Loucy (cell line): ENCODE results near the gene NRXN3.

Source experiments
- H2AFZ ChIP-seq: fragments of 200-600 bp; sonication (generic); 2 replicates; pipeline ENCODE4 v1.6.0; 2016; ENCODE audit warnings: antibody characterized with exemption, mild to moderate bottlenecking, low read length, moderate library complexity
- H3F3A ChIP-seq: fragments of 200-600 bp; 2 replicates; pipeline ENCODE4 v1.6.0; 2016; ENCODE audit warnings: antibody characterized with exemption, low read depth, mild to moderate bottlenecking
- H3K27me3 ChIP-seq: fragments of 200-600 bp; sonication (generic); 2 replicates; pipeline ENCODE4 v1.6.1; 2014; ENCODE audit warnings: low read length, mild to moderate bottlenecking; ENCODE audit not compliant: insufficient read depth, poor library complexity, severe bottlenecking
- H3K36me3 ChIP-seq: fragments of 200-600 bp; sonication (generic); 2 replicates; pipeline ENCODE4 v1.6.1; 2016; ENCODE audit warnings: low read length; ENCODE audit not compliant: insufficient read depth
- H3K4me1 ChIP-seq: fragments of 200-600 bp; sonication (generic); 2 replicates; pipeline ENCODE4 v1.5.1; 2014; ENCODE audit warnings: low read length, mild to moderate bottlenecking; ENCODE audit not compliant: insufficient read depth, poor library complexity, severe bottlenecking
- H3K4me2 ChIP-seq: fragments of 200-600 bp; sonication (generic); 2 replicates; pipeline ENCODE4 v1.6.0; 2014; ENCODE audit warnings: antibody characterized with exemption, low read length, low read depth, mild to moderate bottlenecking; ENCODE audit not compliant: poor library complexity, severe bottlenecking
- H3K4me3 ChIP-seq: fragments of 200-600 bp; sonication (generic); 2 replicates; pipeline ENCODE4 v1.5.1; 2014; ENCODE audit warnings: low read length, mild to moderate bottlenecking, mixed read lengths; ENCODE audit not compliant: poor library complexity, severe bottlenecking
- H3K79me2 ChIP-seq: fragments of 200-600 bp; sonication (generic); 2 replicates; pipeline ENCODE4 v1.6.1; 2014; ENCODE audit warnings: low read length; ENCODE audit not compliant: insufficient read depth
- H3K9ac ChIP-seq: fragments of 200-600 bp; sonication (generic); 2 replicates; pipeline ENCODE4 v1.6.0; 2014; ENCODE audit warnings: mild to moderate bottlenecking, low read depth, low read length, moderate library complexity; ENCODE audit not compliant: poor library complexity, severe bottlenecking
- H3K9me2 ChIP-seq: fragments of 200-600 bp; sonication (generic); replicated peaks from 2 replicates; pipeline ENCODE4 v1.6.1; 2016; ENCODE audit warnings: low read depth, low read length, mixed read lengths
- H3K9me3 ChIP-seq: fragments of 200-600 bp; sonication (generic); 2 replicates; pipeline ENCODE4 v1.6.1; 2014; ENCODE audit warnings: mild to moderate bottlenecking, antibody characterized with exemption, low read length, low read depth; ENCODE audit not compliant: insufficient read depth
- H4K20me1 ChIP-seq: fragments of 200-600 bp; sonication (generic); 2 replicates; pipeline ENCODE4 v1.6.0; 2014; ENCODE audit warnings: antibody characterized with exemption, low read length, mild to moderate bottlenecking; ENCODE audit not compliant: insufficient read depth, poor library complexity, severe bottlenecking
- CTCF ChIP-seq: fragments of 200-600 bp; sonication (generic); conservative IDR thresholded peaks from 2 replicates; pipeline ENCODE4 v1.5.1; 2014; ENCODE audit warnings: mild to moderate bottlenecking, antibody characterized with exemption, low read length
- EZH2phosphoT487 ChIP-seq: fragments of 200-600 bp; IDR thresholded peaks from 2 replicates; pipeline ENCODE4 v1.6.1; 2018; ENCODE audit warnings: antibody characterized with exemption, mild to moderate bottlenecking, moderate library complexity, borderline replicate concordance

The NRXN3 gene

DNA sequence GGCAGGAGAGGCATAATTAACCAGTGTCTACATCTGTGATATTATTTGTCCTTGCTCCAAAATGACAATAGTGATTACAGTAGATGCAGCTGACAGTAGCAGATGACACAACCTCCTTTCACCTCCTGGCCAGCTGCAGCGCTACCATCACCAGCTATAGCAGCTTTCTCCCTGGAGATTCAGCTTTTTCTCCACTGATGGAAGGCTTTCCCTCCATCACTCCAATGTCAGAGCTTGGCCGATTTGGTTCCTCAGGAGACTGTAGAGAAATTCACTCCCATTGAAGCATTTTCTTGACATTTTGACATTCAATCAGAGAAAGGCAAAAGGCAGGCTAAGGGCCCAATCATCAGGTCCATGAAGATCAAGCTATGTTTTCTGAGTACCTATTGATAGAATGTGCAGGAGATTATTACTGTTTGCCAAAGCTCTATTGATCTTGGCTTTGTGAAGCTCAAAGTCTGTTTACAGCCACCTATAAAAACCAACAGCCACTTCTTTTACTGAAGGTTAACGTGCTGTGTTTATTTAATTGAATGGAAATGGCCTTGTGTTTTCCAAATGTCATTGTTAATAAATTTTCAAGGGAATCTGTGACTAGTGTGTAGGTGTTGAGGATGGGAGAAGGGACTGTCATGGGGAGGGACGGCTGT, 1256.1 kb downstream of the NRXN3 start:
- Histone ChIP-seq H3K4me1 (no peaks in the 10 kb centered on the region), H4K20me1 (no peaks in the 10 kb centered on the region), H3K4me3 (no peak overlapping the region), H3K9me3 (no peaks in the 10 kb centered on the region), H3K9ac (no peak overlapping the region), H3K27me3 (no peaks in the 10 kb centered on the region), H3K79me2 (no peaks in the 10 kb centered on the region), H3K9me2 (no peaks in the 10 kb centered on the region), H3K4me2 (no peak overlapping the region), H3F3A (no peaks in the 10 kb centered on the region), H2AFZ (no peak overlapping the region), H3K36me3 (no peaks in the 10 kb centered on the region)
- TF ChIP-seq EZH2phosphoT487: no peak
- no peak for TF ChIP-seq CTCF

GRCh38 chr14:79432640-79433039, 1262.5 kb downstream of the NRXN3 start:
- no peaks in the 10 kb centered on the region for H3K36me3 ChIP-seq
- H2AFZ ChIP-seq: no peak overlapping the region
- no peaks in the 10 kb centered on the region for H3K9me2 ChIP-seq
- H3K4me2 ChIP-seq: no peak overlapping the region
- no peaks in the 10 kb centered on the region for H3K4me1 ChIP-seq
- no peak for TF ChIP-seq CTCF
- no peaks in the 10 kb centered on the region for H3K79me2 ChIP-seq
- no peak overlapping the region for H3K9ac ChIP-seq
- no peaks in the 10 kb centered on the region for H3K9me3 ChIP-seq
- no peak overlapping the region for H3K4me3 ChIP-seq
- no peaks in the 10 kb centered on the region for H3F3A ChIP-seq
- H4K20me1 ChIP-seq: no peaks in the 10 kb centered on the region
- H3K27me3 ChIP-seq: no peaks in the 10 kb centered on the region

DNA sequence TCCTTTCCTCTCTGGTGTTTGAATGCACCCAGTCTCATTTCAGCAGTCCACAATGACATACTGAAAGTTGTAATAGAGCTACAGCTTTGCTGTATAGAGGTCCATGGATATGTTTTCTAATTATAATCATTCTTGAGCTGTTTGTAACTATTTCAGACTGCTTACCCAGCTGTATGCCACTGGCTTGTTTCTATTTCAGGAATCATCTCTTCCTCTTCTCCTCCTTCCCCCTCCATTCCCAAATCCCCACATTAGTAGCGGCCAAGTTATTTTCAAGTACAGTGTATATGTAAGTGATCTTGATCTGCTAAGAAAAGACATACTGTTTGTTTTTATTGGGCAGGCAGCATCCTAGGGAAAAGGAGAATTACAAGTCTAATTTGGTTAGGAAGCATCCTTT, 1266.2 kb downstream of the NRXN3 start:
- Histone ChIP-seq H3K9ac (no peak overlapping the region), H3K4me2 (no peak overlapping the region), H3K36me3 (no peaks in the 10 kb centered on the region), H4K20me1 (no peaks in the 10 kb centered on the region), H3K9me3 (no peaks in the 10 kb centered on the region), H2AFZ (no peak overlapping the region), H3K79me2 (no peaks in the 10 kb centered on the region), H3K9me2 (no peaks in the 10 kb centered on the region), H3K4me1 (no peaks in the 10 kb centered on the region), H3K27me3 (no peaks in the 10 kb centered on the region), H3K4me3 (no peak overlapping the region), H3F3A (no peaks in the 10 kb centered on the region)
- TF ChIP-seq EZH2phosphoT487 (no peak), CTCF (no peak)
